AG08395 (cell line): ENCODE data around the gene SERPINC1.
"Not testable (repeated sequence)": the region's sequence is repeated elsewhere in the genome, so short reads cannot be mapped to it uniquely, and the experiment has no call there.

Experiments
- DNase-seq: peaks from one replicate; pipeline ENCODE4 v3.0.0; 2012; ENCODE audit warnings: mixed read lengths, low spot score

SERPINC1 gene

DNA sequence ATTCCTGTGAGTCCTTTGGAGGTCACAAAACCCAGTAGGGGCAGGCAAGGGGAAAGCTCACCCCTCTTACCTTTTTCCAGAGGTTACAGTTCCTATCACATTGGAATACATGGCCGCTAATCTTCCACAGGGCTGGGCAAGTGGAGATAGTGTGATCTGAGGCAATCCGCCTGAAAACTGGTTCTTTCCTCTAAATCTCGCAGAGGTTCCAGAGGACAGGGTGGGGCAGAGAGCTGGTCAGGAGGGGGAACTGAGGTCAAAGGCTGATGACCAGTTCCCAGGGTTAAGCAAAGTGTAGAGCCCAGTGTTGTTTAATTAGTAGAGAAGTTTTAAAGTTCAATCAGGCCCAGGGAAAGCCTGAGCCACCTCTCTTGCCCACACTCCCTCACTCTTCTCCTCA lies at the start of gene SERPINC1:
Gene SERPINC1 (minus strand): TSS at position 179 of the 400 bp plus-strand sequence. CDS start 68 bp downstream, at position 111.
- DNase-seq: no peak

DNA sequence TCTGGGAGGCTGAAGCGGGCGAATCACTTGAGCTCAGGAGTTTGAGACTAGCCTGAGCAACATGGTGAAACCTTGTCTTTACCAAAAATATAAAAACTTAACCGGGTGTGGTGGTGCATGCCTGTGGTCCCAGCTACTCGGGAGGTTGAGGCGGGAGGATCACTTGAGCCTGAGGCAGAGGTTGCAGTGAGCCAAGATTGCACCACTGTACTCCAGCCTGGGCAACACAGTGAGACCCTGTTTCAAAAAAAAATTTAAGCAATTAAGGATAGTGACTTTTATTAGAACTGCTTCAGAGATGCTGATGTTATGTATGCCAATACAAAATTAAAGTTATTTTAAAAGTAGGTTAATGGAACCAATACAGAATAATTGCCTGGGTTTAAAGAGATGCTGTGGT lies 48.8 kb upstream of the SERPINC1 start:
- DNase-seq: not testable (repeated sequence)

DNA sequence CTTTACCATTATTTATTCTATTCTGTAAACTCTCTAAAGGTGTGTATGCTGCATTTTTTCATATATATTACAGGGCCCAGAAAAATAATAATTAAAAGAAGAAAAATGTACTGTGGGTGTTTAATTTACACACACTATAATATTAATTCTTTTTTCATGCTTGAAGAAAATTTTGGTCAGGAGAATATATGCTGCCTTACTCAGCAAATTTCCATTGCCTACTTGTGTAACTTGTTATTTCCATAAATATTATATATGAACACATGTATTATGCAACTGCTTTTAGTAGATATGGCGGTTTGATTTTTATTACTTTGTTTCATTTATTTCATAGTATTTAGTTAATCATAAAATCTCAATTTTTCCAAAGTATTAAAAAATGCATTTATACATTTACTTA lies 46.4 kb upstream of the SERPINC1 start:
- DNase-seq: no peak

GRCh38 chr1:173960625-173961024 lies 43.5 kb upstream of the SERPINC1 start:
- no peak for DNase-seq

DNA sequence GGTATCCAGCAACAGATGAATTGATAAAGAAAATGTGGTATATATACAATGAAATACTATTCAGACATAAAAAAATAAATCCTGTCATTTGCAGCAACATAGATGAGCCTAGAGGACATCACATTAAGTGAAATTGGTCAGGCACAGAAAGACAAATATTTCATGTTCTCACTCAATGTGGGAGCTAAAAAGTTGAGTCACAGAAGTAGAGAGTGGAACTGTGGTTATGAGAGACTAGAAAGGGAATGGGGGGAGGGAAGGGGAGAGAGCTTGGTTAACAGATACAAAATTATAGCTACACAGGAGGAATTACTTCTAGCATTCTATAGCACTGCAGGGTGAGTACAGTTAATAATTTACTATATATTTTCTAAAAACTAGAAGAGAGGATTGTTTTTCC lies 37.1 kb upstream of the SERPINC1 start:
- peak; percentile 7 for DNase-seq

- no peak for DNase-seq
Observed at GRCh38 chr1:173948594-173948993, 31.5 kb upstream of the SERPINC1 start.

DNA sequence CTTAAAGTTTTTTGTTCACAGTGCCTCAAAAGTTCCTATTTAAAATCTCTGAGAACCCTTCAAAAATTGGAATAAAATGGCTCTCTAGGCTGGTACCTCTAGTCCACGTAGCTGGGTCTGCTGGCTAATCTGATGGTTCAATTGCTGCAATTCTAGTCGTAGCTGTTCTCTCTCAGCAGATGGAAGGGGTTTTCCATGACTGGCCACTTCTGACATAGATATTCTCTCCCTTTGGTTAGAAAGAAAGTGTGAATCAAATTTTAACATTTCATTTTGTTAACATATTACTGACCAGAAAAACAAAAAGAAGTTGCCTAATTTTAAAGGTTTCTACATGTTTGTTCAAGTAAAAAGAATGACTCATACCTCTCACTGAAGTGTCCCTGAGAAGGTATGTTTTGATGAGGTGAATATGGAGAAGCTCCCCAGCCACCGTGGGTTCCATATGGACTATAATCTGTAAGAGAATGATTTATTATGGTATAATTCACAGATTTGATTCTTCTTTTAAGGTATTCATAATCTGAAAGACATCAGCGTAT lies 29.3 kb upstream of the SERPINC1 start:
- no peak for DNase-seq

- DNase-seq: no peak
Observed at GRCh38 chr1:173937062-173937461, 19.9 kb upstream of the SERPINC1 start.

- no peak for DNase-seq
Observed at GRCh38 chr1:173934440-173934839, 17.3 kb upstream of the SERPINC1 start.

DNA sequence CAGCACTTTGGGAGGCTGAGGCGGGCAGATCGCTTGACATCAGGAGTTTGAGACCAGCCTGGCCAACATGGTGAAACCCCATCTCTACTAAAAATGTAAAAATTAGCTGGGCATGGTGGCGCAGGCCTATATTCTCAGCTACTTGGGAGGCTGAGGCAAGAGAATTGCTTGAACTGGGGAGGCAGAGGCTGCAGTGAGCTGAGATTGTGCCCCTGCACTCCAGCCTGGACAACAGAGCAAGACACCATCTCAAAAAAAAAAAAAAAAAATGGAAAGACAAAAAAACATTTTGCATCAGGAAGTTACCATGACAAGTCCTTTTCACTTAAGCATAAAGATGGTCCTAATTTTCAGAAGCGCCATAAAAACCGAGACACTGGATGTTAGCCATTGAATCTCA lies 13.4 kb upstream of the SERPINC1 start:
- DNase-seq: not testable (repeated sequence)

DNA sequence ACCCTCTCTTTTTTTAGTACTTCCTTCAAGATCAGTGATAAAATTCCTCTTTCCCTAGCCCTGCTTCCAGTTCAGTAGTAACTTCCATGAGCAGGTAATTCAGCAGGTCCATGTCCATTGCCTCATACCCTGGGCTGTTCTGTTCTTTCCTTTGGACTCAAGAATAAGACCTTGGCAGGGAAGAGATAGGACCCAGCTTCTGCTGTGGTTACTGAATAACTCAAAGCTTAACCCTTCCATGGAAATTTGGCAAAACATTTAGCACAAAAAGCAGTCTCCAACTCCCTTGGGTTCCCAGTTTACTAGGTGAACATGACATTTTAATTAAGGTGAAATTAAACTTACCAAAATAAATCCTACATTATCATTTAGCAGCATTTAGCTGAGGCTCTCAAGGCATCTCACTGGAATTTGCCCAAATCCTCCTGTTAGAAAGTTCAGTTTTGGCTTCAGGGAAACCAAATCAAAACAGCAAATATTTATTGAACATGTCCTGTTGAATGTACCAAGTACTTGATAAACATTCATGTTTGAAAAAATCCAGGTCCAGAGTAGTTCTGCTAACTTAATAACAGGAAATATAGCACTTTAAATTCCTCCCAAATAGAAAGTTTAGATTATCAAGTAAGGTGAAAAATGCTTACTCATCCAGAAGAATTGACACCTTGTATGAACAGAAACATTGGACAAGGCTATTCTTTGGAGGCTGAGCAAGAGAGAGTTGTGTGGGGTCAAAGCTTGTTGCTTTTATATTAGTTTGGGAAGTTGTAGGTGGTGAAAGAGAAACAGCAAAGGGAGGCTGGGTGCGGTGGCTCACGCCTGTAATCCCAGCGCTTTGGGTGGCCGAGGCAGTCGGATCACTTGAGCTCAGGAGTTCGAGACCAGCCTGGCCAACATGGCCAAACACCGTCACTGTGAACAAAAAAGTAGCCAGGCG lies 8.4 kb upstream of the SERPINC1 start:
- DNase-seq: no peak

- no peak for DNase-seq
Observed at GRCh38 chr1:173920861-173921260, 3.7 kb upstream of the SERPINC1 start.

- no peak for DNase-seq
Observed at GRCh38 chr1:173917635-173918493, 737 bp upstream of the SERPINC1 start.

- DNase-seq: no peak
Observed at GRCh38 chr1:173916667-173917066, 460 bp downstream of the SERPINC1 start.

GRCh38 chr1:173915596-173915995 lies 1.5 kb downstream of the SERPINC1 start:
- no peak for DNase-seq

DNA sequence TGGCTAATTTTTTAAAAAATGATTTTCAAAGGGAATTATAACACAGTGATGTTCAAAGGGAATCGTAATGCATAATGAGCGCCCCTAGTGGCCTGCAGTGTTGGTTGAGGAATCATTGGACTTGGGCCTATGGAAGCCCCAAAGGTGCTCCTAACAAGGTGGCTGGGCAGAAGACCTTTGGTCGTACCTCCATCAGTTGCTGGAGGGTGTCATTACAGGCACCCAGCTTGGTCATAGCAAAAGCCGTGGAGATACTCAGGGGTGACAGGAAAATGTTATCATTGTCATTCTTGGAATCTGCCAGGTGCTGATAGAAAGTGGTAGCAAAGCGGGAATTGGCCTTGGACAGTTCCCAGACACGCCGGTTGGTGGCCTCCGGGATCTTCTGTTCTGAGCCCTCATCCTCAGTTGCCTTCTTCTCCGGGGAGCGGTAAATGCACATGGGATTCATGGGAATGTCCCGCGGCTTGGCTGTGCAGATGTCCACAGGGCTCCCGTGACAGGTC lies 2.7 kb downstream of the SERPINC1 start:
- peak; percentile 24 for DNase-seq

DNA sequence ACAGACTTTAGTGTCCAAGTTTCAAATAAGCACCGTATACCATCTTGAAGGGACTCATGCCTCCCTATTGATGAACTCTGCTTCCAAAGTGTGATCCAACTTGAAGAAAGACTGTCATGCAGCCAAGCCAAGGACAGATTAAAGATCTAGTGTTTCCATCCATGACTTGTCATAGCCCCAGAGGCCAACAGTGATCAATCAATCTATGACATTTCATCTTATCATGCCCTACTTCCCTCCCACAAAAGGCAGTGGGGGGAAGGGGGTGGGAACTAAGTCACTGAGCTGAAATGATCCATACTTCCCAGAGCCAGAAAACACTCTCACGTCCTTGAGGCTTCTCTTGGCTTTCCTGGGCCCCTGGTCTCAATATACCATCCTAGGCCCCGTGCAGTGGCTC lies 4.0 kb downstream of the SERPINC1 start:
- DNase-seq: no peak

DNA sequence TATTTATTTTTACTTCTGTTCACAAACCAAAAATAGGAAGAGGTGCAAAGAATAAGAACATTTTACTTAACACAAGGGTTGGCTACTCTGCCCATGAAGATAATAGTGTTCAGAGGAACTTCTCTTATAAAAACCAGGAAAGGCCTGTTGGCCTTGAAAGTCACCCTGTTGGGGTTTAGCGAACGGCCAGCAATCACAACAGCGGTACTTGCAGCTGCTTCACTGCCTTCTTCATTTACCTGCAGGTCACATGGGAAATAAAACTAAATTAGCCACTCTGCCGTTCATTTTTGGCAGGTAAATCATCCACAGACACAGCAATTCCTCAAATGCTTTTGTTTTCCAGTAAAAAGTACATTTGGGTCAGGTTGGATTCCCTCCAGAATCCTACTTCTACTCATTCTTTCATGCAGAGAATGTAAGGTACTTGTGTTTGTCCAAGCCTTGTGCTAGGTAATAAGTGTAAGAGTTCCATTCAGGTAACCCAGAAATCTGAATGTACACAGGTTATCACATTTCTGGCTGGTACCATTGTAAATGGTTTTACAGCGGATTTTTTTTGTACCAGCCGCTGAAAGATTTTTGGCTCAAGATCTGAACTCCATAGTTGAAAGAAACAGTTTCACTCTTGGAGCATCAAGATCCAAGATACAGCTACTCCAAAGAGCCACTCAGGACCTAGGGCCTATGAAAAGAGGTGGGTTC lies 13.1 kb downstream of the SERPINC1 start:
- DNase-seq: no peak

GRCh38 chr1:173900992-173901391 lies 16.1 kb downstream of the SERPINC1 start:
- no peak for DNase-seq

- DNase-seq: no peak
Observed at GRCh38 chr1:173900427-173900826, 16.7 kb downstream of the SERPINC1 start.

GRCh38 chr1:173894189-173894588 lies 22.9 kb downstream of the SERPINC1 start:
- DNase-seq: no peak

DNA sequence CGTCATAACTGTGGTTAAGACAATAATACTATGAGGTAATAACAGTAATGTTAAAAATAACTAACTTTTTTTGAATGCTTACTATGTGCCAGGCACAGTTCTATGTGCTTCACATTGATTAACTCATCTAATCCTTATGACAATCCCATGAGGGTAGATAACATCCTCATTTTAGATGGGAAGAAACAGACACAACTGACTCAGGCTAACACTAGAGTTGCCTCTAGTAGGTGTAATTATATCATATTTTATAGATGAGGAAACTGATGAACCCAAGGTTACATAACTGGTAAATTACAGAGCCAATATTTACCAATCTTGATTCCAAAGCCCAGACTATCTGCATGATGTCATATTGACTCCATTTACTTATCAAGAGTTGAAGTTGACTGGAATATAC lies 23.5 kb downstream of the SERPINC1 start:
- DNase-seq: no peak
